ENCODE results near the gene AP5S1.

AP5S1 gene

DNA sequence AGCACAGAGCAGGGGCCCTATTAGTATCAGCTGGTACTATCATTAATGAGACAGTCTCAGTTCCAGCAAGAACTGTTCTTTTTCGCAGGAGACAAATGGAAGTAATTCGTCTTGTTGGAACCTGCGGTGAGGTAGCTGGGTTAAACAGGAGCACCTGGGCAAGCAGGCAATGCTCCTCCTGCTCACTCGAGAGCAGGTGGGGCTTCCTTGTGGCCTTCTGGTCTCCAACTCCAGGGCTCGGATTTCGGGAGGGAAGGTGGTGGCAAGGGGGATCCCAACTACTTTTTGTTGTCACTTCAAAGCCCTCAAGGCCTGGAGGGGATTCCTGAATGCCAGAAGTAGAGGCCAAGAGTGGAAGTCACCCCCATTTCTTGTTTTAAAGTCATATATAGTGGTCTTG lies 37.8 kb upstream of the AP5S1 start:
- ATAC-seq: no peak

GRCh38 chr20:3783068-3783489 lies 37.3 kb upstream of the AP5S1 start:
- no peak for ATAC-seq
- TF ChIP-seq ESRRG (CRISPR knock-in tag; IDR thresholded peaks at IDR 0.05) (no peak), SNAI2 (CRISPR knock-in tag; IDR thresholded peaks at IDR 0.05) (no peak), TOX (CRISPR knock-in tag; IDR thresholded peaks at IDR 0.05; ENCODE audit: borderline replicate concordance) (no peak), ISL1 (CRISPR knock-in tag; IDR thresholded peaks at IDR 0.05) (no peak), RARB (CRISPR knock-in tag; IDR thresholded peaks at IDR 0.05) (no peak), PATZ1 (CRISPR knock-in tag; IDR thresholded peaks at IDR 0.05; ENCODE audit: borderline replicate concordance) (no peak), TCF4 (CRISPR knock-in tag; IDR thresholded peaks at IDR 0.05; ENCODE audit: borderline replicate concordance) (no peak)
- TF ChIP-seq, protein P1, sequence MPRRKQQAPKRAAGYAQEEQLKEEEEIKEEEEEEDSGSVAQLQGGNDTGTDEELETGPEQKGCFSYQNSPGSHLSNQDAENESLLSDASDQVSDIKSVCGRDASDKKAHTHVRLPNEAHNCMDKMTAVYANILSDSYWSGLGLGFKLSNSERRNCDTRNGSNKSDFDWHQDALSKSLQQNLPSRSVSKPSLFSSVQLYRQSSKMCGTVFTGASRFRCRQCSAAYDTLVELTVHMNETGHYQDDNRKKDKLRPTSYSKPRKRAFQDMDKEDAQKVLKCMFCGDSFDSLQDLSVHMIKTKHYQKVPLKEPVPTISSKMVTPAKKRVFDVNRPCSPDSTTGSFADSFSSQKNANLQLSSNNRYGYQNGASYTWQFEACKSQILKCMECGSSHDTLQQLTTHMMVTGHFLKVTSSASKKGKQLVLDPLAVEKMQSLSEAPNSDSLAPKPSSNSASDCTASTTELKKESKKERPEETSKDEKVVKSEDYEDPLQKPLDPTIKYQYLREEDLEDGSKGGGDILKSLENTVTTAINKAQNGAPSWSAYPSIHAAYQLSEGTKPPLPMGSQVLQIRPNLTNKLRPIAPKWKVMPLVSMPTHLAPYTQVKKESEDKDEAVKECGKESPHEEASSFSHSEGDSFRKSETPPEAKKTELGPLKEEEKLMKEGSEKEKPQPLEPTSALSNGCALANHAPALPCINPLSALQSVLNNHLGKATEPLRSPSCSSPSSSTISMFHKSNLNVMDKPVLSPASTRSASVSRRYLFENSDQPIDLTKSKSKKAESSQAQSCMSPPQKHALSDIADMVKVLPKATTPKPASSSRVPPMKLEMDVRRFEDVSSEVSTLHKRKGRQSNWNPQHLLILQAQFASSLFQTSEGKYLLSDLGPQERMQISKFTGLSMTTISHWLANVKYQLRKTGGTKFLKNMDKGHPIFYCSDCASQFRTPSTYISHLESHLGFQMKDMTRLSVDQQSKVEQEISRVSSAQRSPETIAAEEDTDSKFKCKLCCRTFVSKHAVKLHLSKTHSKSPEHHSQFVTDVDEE (CRISPR knock-in tag; IDR thresholded peaks at IDR 0.05): no peak

More for the DNA sequence above, 37.8 kb upstream of the AP5S1 start:
- no peak for TF ChIP-seq RARB (CRISPR knock-in tag; IDR thresholded peaks at IDR 0.05)
- TF ChIP-seq ZFP3 (CRISPR knock-in tag; IDR thresholded peaks at IDR 0.05): no peak
- TF ChIP-seq PATZ1 (CRISPR knock-in tag; IDR thresholded peaks at IDR 0.05; ENCODE audit: borderline replicate concordance): no peak
- TF ChIP-seq ZNF8 (CRISPR knock-in tag; IDR thresholded peaks at IDR 0.05): no peak
- no peak for TF ChIP-seq ZC3H10 (CRISPR knock-in tag; IDR thresholded peaks at IDR 0.05)
- TF ChIP-seq ZFP30 (CRISPR knock-in tag; IDR thresholded peaks at IDR 0.05): no peak
- TF ChIP-seq ZNF70 (CRISPR knock-in tag; IDR thresholded peaks at IDR 0.05): no peak
- TF ChIP-seq, protein P2, sequence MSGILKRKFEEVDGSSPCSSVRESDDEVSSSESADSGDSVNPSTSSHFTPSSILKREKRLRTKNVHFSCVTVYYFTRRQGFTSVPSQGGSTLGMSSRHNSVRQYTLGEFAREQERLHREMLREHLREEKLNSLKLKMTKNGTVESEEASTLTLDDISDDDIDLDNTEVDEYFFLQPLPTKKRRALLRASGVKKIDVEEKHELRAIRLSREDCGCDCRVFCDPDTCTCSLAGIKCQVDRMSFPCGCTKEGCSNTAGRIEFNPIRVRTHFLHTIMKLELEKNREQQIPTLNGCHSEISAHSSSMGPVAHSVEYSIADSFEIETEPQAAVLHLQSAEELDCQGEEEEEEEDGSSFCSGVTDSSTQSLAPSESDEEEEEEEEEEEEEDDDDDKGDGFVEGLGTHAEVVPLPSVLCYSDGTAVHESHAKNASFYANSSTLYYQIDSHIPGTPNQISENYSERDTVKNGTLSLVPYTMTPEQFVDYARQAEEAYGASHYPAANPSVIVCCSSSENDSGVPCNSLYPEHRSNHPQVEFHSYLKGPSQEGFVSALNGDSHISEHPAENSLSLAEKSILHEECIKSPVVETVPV (CRISPR knock-in tag; IDR thresholded peaks at IDR 0.05): no peak
- TF ChIP-seq OSR1 (CRISPR knock-in tag; IDR thresholded peaks at IDR 0.05): no peak
- TF ChIP-seq BACH2 (CRISPR knock-in tag; IDR thresholded peaks at IDR 0.05; ENCODE audit: borderline replicate concordance): no peak
- TF ChIP-seq GLIS3 (CRISPR knock-in tag; IDR thresholded peaks at IDR 0.05): no peak
- TF ChIP-seq, protein P1 (CRISPR knock-in tag; IDR thresholded peaks at IDR 0.05): no peak

DNA sequence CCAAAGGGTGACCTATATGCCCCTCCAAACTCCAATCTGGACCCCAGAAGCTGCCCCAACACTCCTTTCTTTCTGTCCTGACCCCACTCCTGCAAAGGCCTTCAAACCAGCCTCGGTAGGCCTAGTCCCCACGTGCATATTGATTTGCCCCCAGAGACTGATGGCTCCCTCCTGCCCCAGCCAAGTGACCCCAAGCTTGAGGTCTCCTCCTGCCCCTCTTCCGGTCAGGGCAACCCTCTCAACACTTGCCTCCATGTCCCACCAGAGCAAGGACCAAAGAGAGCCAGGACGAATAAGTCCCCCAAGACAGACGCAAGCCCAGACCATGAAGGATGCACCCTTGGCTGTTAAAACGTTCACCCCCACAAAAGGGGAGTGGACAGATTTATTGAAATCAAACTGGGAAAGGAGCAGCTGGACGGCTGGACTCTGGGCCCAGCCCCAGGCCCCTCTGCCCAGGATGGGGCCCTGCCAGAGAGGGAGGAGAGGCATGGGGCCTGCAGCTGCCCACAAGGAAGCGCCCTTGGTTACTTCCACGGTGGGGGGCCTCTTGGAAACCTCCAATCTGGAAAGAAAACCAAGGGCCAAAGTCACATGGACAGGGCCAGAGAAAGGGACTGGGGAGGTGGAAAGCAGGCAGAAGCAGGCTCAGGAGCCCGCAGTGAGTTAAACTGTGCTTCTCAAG lies 36.7 kb upstream of the AP5S1 start:
- TF ChIP-seq BACH2 (CRISPR knock-in tag; IDR thresholded peaks at IDR 0.05; ENCODE audit: borderline replicate concordance): no peak
- no peak for TF ChIP-seq ISL1 (CRISPR knock-in tag; IDR thresholded peaks at IDR 0.05)
- no peak for TF ChIP-seq ESRRG (CRISPR knock-in tag; IDR thresholded peaks at IDR 0.05)
- TF ChIP-seq POU6F1 (CRISPR knock-in tag; IDR thresholded peaks at IDR 0.05; ENCODE audit: borderline replicate concordance, low read depth): no peak
- TF ChIP-seq, protein P3, sequence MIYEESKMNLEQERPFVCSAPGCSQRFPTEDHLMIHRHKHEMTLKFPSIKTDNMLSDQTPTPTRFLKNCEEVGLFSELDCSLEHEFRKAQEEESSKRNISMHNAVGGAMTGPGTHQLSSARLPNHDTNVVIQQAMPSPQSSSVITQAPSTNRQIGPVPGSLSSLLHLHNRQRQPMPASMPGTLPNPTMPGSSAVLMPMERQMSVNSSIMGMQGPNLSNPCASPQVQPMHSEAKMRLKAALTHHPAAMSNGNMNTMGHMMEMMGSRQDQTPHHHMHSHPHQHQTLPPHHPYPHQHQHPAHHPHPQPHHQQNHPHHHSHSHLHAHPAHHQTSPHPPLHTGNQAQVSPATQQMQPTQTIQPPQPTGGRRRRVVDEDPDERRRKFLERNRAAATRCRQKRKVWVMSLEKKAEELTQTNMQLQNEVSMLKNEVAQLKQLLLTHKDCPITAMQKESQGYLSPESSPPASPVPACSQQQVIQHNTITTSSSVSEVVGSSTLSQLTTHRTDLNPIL (CRISPR knock-in tag; IDR thresholded peaks at IDR 0.05; ENCODE audit: low read depth): no peak
- no peak for TF ChIP-seq GLIS3 (CRISPR knock-in tag; IDR thresholded peaks at IDR 0.05)
- no peak for TF ChIP-seq SNAI2 (CRISPR knock-in tag; IDR thresholded peaks at IDR 0.05)
- TF ChIP-seq PPARA (CRISPR knock-in tag; IDR thresholded peaks at IDR 0.05; ENCODE audit: borderline replicate concordance): no peak
- TF ChIP-seq, protein P2 (CRISPR knock-in tag; IDR thresholded peaks at IDR 0.05): no peak

More for the DNA sequence above, 36.7 kb upstream of the AP5S1 start:
- ATAC-seq: no peak
